ENCODE data around the gene IKZF1. TPM values are rescaled to one million over a fixed set of nuclear protein-coding genes. Genes with fewer than 3 reads are reported as not detected.

IKZF1 gene
- total RNA-seq, 1 donor from 2014 or later = 3.6 TPM

DNA sequence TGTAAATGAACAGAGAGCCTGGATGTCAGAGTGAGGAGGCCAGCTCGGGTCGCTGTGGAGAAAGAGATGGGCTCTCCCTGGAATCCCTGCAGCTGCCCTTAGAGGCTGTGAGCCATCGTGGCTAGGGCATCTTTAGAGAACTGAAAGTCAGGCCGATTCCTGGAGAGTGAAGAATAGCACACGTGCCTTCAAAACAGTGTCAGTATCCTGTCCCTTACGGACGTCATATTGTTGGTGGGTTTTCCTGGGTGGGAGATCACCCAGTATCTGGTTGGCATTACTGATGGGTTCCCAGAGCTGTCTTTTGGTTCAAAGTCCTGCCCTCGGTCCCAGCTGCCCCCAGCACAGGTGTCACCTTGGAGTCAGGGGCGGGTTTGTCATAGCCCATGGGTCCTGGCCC lies 25.3 kb downstream of the IKZF1 start:
- no peak for DNase-seq (ENCODE audit: low spot score in 2 of 2)
- H3K36me3 ChIP-seq = no peaks in the 10 kb centered on the region
- intact Hi-C loops (cut with DNase I) = no loop called here
- H3K27me3 ChIP-seq = no peaks in the 10 kb centered on the region
- TF ChIP-seq, protein P1, sequence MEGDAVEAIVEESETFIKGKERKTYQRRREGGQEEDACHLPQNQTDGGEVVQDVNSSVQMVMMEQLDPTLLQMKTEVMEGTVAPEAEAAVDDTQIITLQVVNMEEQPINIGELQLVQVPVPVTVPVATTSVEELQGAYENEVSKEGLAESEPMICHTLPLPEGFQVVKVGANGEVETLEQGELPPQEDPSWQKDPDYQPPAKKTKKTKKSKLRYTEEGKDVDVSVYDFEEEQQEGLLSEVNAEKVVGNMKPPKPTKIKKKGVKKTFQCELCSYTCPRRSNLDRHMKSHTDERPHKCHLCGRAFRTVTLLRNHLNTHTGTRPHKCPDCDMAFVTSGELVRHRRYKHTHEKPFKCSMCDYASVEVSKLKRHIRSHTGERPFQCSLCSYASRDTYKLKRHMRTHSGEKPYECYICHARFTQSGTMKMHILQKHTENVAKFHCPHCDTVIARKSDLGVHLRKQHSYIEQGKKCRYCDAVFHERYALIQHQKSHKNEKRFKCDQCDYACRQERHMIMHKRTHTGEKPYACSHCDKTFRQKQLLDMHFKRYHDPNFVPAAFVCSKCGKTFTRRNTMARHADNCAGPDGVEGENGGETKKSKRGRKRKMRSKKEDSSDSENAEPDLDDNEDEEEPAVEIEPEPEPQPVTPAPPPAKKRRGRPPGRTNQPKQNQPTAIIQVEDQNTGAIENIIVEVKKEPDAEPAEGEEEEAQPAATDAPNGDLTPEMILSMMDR (IDR thresholded peaks at IDR 0.05) = no peak
- H3K9me3 ChIP-seq = no peaks in the 10 kb centered on the region
- no peaks in the 10 kb centered on the region for H3K4me1 ChIP-seq
- H3K4me3 ChIP-seq = no peak overlapping the region
- H3K27ac ChIP-seq = no peak overlapping the region

DNA sequence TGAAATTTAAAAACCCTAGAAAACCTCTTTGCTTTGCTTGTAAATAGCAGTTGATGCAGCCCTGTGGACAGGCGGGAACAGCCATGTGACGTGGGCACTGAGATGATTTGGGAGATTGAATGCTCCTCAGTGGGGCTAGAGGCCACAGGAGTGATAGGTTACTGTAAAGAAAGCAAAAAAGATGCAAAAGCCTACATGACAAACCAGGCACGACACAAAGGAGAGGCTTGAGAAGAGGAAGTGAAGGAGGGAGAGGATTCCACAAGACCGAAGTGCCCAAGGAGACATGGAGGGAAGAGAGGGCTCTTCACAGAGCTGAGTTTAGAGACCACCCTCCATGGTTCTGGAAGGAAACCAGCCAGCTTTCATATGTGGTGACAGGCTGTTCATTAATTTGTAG lies 25.7 kb downstream of the IKZF1 start:
- Histone ChIP-seq H3K27ac (no peak overlapping the region), H3K4me3 (no peak overlapping the region), H3K9me3 (no peaks in the 10 kb centered on the region), H3K36me3 (no peaks in the 10 kb centered on the region), H3K4me1 (no peaks in the 10 kb centered on the region), H3K27me3 (no peaks in the 10 kb centered on the region)
- DNase-seq (ENCODE audit: low spot score in 2 of 2) = no peak
- intact Hi-C loops (cut with DNase I) = no loop called here
- TF ChIP-seq, protein P1 (IDR thresholded peaks at IDR 0.05) = no peak

DNA sequence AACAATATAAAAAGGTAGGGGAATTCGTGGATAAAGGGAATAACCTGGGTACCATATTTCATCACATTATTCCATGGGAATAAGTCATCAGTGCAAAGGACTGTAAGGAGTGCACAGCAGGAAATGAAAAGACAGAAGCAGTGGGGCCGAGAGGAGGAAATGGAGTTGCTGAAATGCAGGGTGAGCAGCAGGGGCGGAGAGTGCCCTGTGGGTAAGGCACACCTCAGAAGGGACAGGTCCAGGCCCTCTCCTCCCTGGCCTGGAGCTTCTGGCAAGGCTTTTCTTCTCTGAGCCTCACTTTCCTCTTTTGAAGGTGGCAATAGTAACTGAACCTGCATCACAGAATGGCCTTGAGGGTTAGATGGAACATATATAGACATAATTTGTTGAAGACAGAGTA lies 26.2 kb downstream of the IKZF1 start:
- no peaks in the 10 kb centered on the region for H3K9me3 ChIP-seq
- H3K4me3 ChIP-seq = no peak overlapping the region
- no peaks in the 10 kb centered on the region for H3K4me1 ChIP-seq
- DNase-seq (ENCODE audit: low spot score in 2 of 2) = no peak
- H3K27ac ChIP-seq = no peak overlapping the region
- no peaks in the 10 kb centered on the region for H3K36me3 ChIP-seq
- intact Hi-C loops (cut with DNase I) = no loop called here
- TF ChIP-seq, protein P1 (IDR thresholded peaks at IDR 0.05) = no peak
- no peaks in the 10 kb centered on the region for H3K27me3 ChIP-seq

DNA sequence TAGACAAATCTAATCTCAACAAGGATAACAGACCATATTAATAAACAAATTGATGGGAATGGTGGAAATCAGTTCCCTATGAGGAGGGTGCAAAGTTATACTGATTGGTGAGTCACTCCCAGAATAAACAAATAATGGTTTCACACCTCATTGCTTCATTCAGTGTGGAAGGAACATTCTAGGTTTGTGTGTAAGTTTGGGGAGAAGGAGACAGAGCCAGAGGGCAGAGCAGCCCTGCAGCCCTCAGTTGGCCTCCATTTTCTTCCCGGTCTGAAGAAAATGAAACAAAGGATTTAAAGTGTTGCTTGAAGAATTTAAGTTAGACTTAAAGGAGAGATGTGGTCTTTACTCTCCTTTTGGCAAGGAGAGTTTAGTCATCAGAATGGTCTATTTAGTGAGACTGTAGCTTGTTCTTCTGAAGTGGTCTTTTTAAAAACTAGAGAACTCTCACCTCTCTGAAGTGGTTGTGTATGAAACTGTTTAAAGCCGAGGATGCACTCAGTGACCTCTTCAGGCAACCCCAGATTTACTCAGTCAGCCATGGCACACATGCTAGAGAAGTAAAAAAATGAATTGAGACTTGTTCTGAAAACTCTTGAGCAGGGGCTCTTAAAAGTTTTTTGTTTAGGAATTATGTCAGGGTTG lies 27.2 kb downstream of the IKZF1 start:
- Histone ChIP-seq H3K27me3 (no peaks in the 10 kb centered on the region), H3K4me3 (no peak overlapping the region), H3K4me1 (no peaks in the 10 kb centered on the region), H3K36me3 (no peaks in the 10 kb centered on the region), H3K27ac (no peak overlapping the region), H3K9me3 (no peaks in the 10 kb centered on the region)
- intact Hi-C loops (cut with DNase I) = no loop called here
- TF ChIP-seq, protein P1 (IDR thresholded peaks at IDR 0.05) = no peak
- DNase-seq (ENCODE audit: low spot score in 2 of 2) = no peak

DNA sequence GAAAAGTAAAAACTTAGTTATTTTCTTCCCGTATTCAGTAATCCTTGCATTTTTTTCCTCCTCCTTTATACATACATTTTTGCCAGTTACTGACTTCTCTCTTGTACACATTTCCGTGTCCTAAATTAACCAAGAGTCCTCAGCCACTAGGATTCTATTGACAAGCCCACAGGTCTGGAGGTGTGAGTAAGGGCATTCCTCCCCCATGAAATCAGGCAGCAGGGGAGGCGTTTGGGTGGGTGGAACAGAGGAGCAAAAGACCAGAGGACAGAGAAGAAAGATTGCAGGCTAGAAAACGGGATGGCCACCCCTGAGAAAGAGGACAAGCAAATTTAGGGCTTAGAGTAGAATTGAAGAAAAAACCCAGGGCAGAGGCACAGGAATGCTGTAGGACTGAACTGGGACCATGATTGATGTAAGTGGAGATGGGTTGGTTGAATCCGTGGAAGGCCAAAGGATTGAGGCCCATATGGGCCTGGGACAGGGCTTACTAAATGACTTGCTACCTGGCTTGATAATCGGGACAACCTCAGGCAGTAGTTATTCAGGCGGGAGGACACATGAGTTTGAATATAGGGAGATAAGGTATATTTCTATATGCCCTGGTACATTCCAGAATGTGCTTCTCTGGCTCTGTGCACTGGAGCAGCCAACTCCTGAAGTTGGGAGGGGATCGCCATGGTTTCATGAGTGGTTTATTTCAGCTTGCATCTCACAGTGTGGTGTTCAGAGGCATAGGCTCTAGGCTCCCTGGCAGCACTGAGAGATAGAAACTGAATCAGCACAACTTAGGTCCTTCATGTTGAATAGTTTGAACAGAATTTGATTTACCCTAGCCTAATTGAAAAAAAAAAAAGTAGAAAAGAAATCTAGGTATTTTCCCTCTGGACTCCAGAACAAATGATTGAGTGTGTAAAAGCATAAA lies 28.0 kb downstream of the IKZF1 start:
- H3K27ac ChIP-seq = no peak overlapping the region
- intact Hi-C loops (cut with DNase I) = no loop called here

More for the DNA sequence above, 28.0 kb downstream of the IKZF1 start:
- no peaks in the 10 kb centered on the region for H3K27me3 ChIP-seq
- no peaks in the 10 kb centered on the region for H3K4me1 ChIP-seq
- TF ChIP-seq, protein P1 (IDR thresholded peaks at IDR 0.05) = no peak
- no peak overlapping the region for H3K4me3 ChIP-seq
- H3K36me3 ChIP-seq = no peaks in the 10 kb centered on the region
- no peaks in the 10 kb centered on the region for H3K9me3 ChIP-seq
- DNase-seq (ENCODE audit: low spot score in 2 of 2) = no peak
